NCI-H2081 treated with DMSO at 0.1 percent for 48 hours (cell line): ENCODE results near the gene GPRASP3.

Source experiments
- DNase-seq: peaks from one replicate; lab custom pipeline; 2025; lab: John Stamatoyannopoulos, UW

The GPRASP3 gene

GRCh38 chrX:102765217-102765616 lies 44.7 kb downstream of the GPRASP3 start:
- no peak for DNase-seq

GRCh38 chrX:102765809-102766208 lies 45.3 kb downstream of the GPRASP3 start:
- DNase-seq: no peak

GRCh38 chrX:102767287-102767686 lies 46.7 kb downstream of the GPRASP3 start:
- no peak for DNase-seq

GRCh38 chrX:102768987-102769761 lies 48.6 kb downstream of the GPRASP3 start:
- DNase-seq: peak; percentile 73
